Mammary epithelial cell (primary cell): ENCODE results near the gene NRXN2.

Source experiments
- EZH2 ChIP-seq: IDR thresholded peaks from 2 replicates; pipeline ENCODE4 v1.6.1; 2012; ENCODE audit warnings: low read length, inconsistent platforms, borderline replicate concordance
- TF ChIP-seq, protein P1 (sequence below), 2 donors: IDR thresholded peaks in 1 of 2; conservative IDR thresholded peaks in 1 of 2; 2 replicates each; pipeline ENCODE4 v1.5.1; 2011 to 2012; ENCODE audit warnings: inconsistent platforms in 2 of 2, low read length in 2 of 2, mild to moderate bottlenecking in 2 of 2, control low read depth in 1 of 2, low read depth in 1 of 2; ENCODE audit not compliant: insufficient read depth in 1 of 2; ENCODE audit errors: extremely low read depth in 1 of 2

DNA sequence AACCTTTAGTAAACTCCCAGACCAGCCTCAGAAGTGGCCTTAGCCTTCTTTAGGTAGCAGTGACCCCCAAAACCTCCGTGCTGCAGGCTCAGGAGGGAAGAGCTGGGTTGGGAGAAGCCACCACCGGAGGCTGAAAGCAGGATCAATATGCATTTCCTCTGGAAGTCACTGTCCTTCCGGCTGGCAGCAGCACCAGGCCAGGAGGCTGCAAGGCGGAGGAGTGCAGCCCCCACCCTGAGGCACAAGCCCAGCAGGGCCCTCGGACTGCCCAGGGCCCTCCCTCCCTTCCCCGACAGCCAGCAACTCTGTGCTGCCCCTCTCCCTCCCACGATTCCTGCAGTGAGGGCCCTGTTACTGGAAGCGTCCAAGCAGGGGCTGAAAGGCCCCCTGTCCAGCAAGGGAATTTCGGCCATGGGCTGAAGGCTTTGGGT lies 3.2 kb upstream of the NRXN2 start:
- TF ChIP-seq, protein P1, sequence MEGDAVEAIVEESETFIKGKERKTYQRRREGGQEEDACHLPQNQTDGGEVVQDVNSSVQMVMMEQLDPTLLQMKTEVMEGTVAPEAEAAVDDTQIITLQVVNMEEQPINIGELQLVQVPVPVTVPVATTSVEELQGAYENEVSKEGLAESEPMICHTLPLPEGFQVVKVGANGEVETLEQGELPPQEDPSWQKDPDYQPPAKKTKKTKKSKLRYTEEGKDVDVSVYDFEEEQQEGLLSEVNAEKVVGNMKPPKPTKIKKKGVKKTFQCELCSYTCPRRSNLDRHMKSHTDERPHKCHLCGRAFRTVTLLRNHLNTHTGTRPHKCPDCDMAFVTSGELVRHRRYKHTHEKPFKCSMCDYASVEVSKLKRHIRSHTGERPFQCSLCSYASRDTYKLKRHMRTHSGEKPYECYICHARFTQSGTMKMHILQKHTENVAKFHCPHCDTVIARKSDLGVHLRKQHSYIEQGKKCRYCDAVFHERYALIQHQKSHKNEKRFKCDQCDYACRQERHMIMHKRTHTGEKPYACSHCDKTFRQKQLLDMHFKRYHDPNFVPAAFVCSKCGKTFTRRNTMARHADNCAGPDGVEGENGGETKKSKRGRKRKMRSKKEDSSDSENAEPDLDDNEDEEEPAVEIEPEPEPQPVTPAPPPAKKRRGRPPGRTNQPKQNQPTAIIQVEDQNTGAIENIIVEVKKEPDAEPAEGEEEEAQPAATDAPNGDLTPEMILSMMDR (conservative IDR thresholded peaks at IDR 0.05 in 1 of 2, IDR thresholded peaks at IDR 0.05 in 1 of 2; ENCODE audit: extremely low read depth in 1 of 2, insufficient read depth in 1 of 2, low read depth in 1 of 2, low read length in 2 of 2) = no peak
- TF ChIP-seq EZH2 = no peak
